Natural killer cell (primary cell): ENCODE data around the gene UNC50. TPM values are rescaled to one million over a fixed set of nuclear protein-coding genes. Genes with fewer than 3 reads are reported as not detected.

ENCODE experiments used
- ATAC-seq, 3 donors: fragments of 150-1000 bp in 2 of 3; fragments of 200-7000 bp in 1 of 3; cut with Tn5 transposase; 1 replicate in 1 of 3; 2 replicates in 2 of 3; pipeline ENCODE4 v1.10.0; 2021; ENCODE audit warnings: mild to moderate bottlenecking in 2 of 3, moderate library complexity in 2 of 3
- DNase-seq, 2 donors: peaks; one replicate each; pipeline versions ENCODE4 v3.0.0 to v3.0.0-alpha.2; 2013 to 2021; ENCODE audit warnings: mixed read lengths in 1 of 2
- H3K27ac ChIP-seq: one replicate; pipeline ENCODE4 v1.5.1; 2013; ENCODE audit warnings: mild to moderate bottlenecking, low read length
- H3K27me3 ChIP-seq: one replicate; pipeline ENCODE4 v1.6.1; 2013; ENCODE audit warnings: low read length; ENCODE audit not compliant: control insufficient read depth, insufficient read depth
- H3K36me3 ChIP-seq: one replicate; pipeline ENCODE4 v1.6.1; 2013; ENCODE audit warnings: low read length; ENCODE audit not compliant: control insufficient read depth, insufficient read depth
- H3K4me1 ChIP-seq: one replicate; pipeline ENCODE4 v1.6.1; 2013; ENCODE audit warnings: low read length; ENCODE audit not compliant: control insufficient read depth, insufficient read depth
- H3K4me3 ChIP-seq: one replicate; pipeline ENCODE4 v1.5.1; 2013; ENCODE audit warnings: low read length
- H3K9me3 ChIP-seq: one replicate; pipeline ENCODE4 v1.6.1; 2013; ENCODE audit warnings: low read length; ENCODE audit not compliant: control insufficient read depth, insufficient read depth
- H3K27ac Mint-ChIP-seq, 2 donors: one replicate each; pipeline ENCODE4 v1.8.0; 2022; ENCODE audit warnings: mild to moderate bottlenecking in 2 of 2, mixed read lengths in 2 of 2, moderate library complexity in 1 of 2
- H3K27me3 Mint-ChIP-seq, 2 donors: one replicate each; pipeline ENCODE4 v1.8.0; 2022; ENCODE audit warnings: low read depth in 2 of 2, mixed read lengths in 2 of 2
- H3K36me3 Mint-ChIP-seq: one replicate; pipeline ENCODE4 v1.8.0; 2022; ENCODE audit warnings: mixed read lengths
- H3K4me1 Mint-ChIP-seq, 2 donors: one replicate each; pipeline ENCODE4 v1.8.0; 2022; ENCODE audit warnings: mixed read lengths in 2 of 2
- H3K4me3 Mint-ChIP-seq: one replicate; pipeline ENCODE4 v1.8.0; 2022; ENCODE audit warnings: mild to moderate bottlenecking, moderate library complexity, mixed read lengths
- H3K9me3 Mint-ChIP-seq, 2 donors: one replicate each; pipeline ENCODE4 v1.8.0; 2022; ENCODE audit warnings: mixed read lengths in 2 of 2
- WGBS: methylation state at CpG from one replicate; pipeline ENCODE4 v1.1.7; 2013; ENCODE audit warnings: missing lambda C conversion rate; ENCODE audit not compliant: insufficient coverage; 5-methylcytosine and 5-hydroxymethylcytosine counted together
- intact Hi-C: fragments of 100-400 bp; cut with micrococcal nuclease; formaldehyde crosslinking; loops from one replicate; pipeline ENCODE4 v1.14.2; 2022
- total RNA-seq, 4 donors: library from RNA; stranded (reverse); fragments of 120-200 nt in 1 of 4; gene quantifications; one replicate each; pipeline versions ENCODE4 v1.2.3 to v1.2.4, GENCODE V29; 2013 to 2022
- TF ChIP-seq, protein P1 (sequence below): fragments of 200-600 bp; IDR thresholded peaks from one replicate; pipeline ENCODE4 v1.8.0; 2022; ENCODE audit warnings: antibody characterized with exemption

Gene UNC50
- total RNA-seq, 3 donors from 2014 or later (not counting 1 experiment from before 2014, with no cell fraction given), result 30.8 to 40.5 (median 32.1) TPM

DNA sequence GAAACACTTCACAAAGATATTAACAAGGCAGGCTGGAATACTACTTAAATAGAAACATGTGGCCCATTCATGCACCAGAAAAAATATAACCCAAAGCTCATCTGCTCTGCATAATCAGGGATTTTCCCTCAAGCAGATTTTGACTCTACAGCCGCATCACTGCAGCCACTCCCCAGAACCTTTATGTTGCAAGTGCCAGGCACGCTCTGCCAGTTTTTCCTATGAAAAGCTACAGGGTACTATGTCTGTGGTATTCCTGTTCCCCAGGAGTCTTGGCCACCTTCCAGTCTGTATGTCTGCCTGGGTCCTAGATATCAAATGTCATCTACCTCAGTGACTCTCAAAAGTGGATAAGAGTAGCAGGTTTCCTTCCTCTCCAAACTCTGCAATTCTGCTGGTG is 3.8 kb upstream of the UNC50 start:
- intact Hi-C loops, result no loop called here
- TF ChIP-seq, protein P1, sequence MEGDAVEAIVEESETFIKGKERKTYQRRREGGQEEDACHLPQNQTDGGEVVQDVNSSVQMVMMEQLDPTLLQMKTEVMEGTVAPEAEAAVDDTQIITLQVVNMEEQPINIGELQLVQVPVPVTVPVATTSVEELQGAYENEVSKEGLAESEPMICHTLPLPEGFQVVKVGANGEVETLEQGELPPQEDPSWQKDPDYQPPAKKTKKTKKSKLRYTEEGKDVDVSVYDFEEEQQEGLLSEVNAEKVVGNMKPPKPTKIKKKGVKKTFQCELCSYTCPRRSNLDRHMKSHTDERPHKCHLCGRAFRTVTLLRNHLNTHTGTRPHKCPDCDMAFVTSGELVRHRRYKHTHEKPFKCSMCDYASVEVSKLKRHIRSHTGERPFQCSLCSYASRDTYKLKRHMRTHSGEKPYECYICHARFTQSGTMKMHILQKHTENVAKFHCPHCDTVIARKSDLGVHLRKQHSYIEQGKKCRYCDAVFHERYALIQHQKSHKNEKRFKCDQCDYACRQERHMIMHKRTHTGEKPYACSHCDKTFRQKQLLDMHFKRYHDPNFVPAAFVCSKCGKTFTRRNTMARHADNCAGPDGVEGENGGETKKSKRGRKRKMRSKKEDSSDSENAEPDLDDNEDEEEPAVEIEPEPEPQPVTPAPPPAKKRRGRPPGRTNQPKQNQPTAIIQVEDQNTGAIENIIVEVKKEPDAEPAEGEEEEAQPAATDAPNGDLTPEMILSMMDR, result no peak
- Histone ChIP-seq H3K9me3 (no peaks in the 10 kb centered on the region), H3K27ac (no peak overlapping the region), H3K27me3 (no peaks in the 10 kb centered on the region), H3K36me3 (peaks cover 28% of the 10 kb centered on the region), H3K4me3 (no peak overlapping the region), H3K4me1 (peaks cover 25% of the 10 kb centered on the region)
- peaks cover 36 to 46% of the 10 kb centered on the region in 2 donors for H3K4me1 Mint-ChIP-seq
- no peaks in the 10 kb centered on the region for H3K27me3 Mint-ChIP-seq
- peak overlapping the region; percentile 88 to 97 for H3K27ac Mint-ChIP-seq
- H3K9me3 Mint-ChIP-seq, result no peaks in the 10 kb centered on the region
- no peak for DNase-seq
- no peaks in the 10 kb centered on the region for H3K36me3 Mint-ChIP-seq
- H3K4me3 Mint-ChIP-seq, result no peak overlapping the region
- 72% methylated on average over 2 of the region's 2 CpGs for WGBS
- ATAC-seq, result no peak

DNA sequence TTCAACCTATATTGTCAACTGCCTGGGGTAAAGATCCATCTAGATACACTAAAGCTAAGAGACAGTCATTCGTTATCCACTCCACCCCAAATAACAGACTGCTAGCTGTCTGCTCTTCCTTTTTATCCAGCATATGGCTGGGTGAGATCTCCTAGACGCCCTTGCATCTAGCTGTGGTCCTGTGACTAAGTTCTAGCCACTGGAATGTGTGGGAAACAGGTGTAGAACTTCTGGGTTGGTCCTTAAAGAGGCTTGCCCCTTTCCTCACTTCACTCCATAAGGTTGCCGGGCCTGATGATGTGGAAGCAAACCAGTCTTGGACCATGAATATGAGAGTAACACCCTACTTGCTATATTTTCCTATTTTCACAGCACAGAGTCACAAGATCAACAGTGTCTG is 3.3 kb upstream of the UNC50 start:
- H3K27me3 ChIP-seq, result no peaks in the 10 kb centered on the region
- DNase-seq, result no peak
- TF ChIP-seq, protein P1, result no peak
- no peak overlapping the region for H3K4me3 ChIP-seq
- 83% methylated on average over 2 of the region's 3 CpGs for WGBS
- Mint-ChIP-seq H3K36me3 (no peaks in the 10 kb centered on the region), H3K4me1 (peaks cover 42 to 51% of the 10 kb centered on the region in 2 donors), H3K27ac (peak overlapping the region; percentile 88 to 97), H3K9me3 (no peaks in the 10 kb centered on the region), H3K4me3 (no peak overlapping the region), H3K27me3 (no peaks in the 10 kb centered on the region)
- intact Hi-C loops, result no loop called here
- peaks cover 24% of the 10 kb centered on the region for H3K36me3 ChIP-seq
- no peak for ATAC-seq
- H3K9me3 ChIP-seq, result no peaks in the 10 kb centered on the region
- no peak overlapping the region for H3K27ac ChIP-seq
- peaks cover 28% of the 10 kb centered on the region for H3K4me1 ChIP-seq

DNA sequence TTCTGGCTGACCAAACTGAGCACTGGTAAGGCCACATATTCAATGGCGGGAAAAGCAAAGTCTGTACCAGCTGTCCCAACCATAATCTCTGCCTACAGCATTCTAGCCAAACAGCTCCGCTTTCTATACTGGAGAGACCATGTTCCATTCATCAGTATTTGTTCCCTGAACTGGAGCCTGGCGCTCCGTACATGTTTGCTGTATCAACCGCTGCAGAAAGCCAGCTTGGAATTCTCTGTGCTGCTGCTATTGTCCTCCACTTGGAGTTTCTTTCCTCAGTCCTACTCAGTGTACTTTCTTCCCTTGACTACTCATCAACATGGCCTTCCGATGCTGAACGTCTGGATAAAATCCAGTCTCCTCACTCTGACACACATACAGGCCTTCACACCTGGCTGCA is 2.0 kb upstream of the UNC50 start:
- no peaks in the 10 kb centered on the region for H3K9me3 Mint-ChIP-seq
- H3K27ac Mint-ChIP-seq, result peak overlapping the region; percentile 88 to 97
- no peak overlapping the region for H3K27ac ChIP-seq
- no peaks in the 10 kb centered on the region for H3K27me3 ChIP-seq
- intact Hi-C loops, result no loop called here
- H3K4me1 ChIP-seq, result peaks cover 32% of the 10 kb centered on the region
- WGBS, result 96% methylated on average over 7 of the region's 7 CpGs
- ATAC-seq (no peak), DNase-seq (no peak)
- TF ChIP-seq, protein P1, result no peak
- H3K27me3 Mint-ChIP-seq, result no peaks in the 10 kb centered on the region
- H3K9me3 ChIP-seq, result no peaks in the 10 kb centered on the region
- no peak overlapping the region for H3K4me3 ChIP-seq
- H3K36me3 Mint-ChIP-seq, result no peaks in the 10 kb centered on the region
- H3K36me3 ChIP-seq, result peaks cover 29% of the 10 kb centered on the region
- peaks cover 55 to 65% of the 10 kb centered on the region in 2 donors for H3K4me1 Mint-ChIP-seq
- H3K4me3 Mint-ChIP-seq, result no peak overlapping the region

DNA sequence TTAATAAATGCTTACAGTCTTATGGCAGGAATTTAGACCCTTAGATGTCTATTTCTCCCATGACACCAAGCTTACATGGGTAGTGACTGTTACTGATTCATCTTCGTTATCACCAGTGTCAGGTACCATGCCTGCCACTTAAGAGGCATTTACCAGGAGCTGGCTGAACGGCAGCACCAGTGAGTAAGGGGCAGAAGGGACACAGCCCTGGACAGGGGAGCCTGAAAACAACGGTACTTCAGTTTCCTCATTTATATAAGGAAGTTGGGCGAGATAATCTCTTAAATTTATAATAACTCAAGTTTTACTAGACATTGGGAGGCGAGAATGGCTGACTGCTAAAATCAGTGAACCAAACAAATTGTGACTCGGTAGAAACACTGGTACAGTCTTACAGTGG is 1.3 kb upstream of the UNC50 start:
- Mint-ChIP-seq H3K9me3 (no peaks in the 10 kb centered on the region), H3K36me3 (no peaks in the 10 kb centered on the region), H3K4me3 (peak overlapping the region; percentile 97), H3K4me1 (peaks cover 62 to 68% of the 10 kb centered on the region in 2 donors), H3K27ac (peak overlapping the region; percentile 88 to 97), H3K27me3 (no peaks in the 10 kb centered on the region)
- no peak overlapping the region for H3K27ac ChIP-seq
- intact Hi-C loops, result no loop called here
- 52% methylated on average over 3 of the region's 6 CpGs for WGBS
- H3K4me3 ChIP-seq, result no peak overlapping the region
- no peak for DNase-seq
- no peak for ATAC-seq
- no peaks in the 10 kb centered on the region for H3K27me3 ChIP-seq
- no peaks in the 10 kb centered on the region for H3K9me3 ChIP-seq
- peaks cover 26% of the 10 kb centered on the region for H3K36me3 ChIP-seq
- TF ChIP-seq, protein P1, result no peak
- peaks cover 32% of the 10 kb centered on the region for H3K4me1 ChIP-seq
